GM23338 (cell line): ENCODE results near the gene WIPF3. TPM values are rescaled to one million over a fixed set of nuclear protein-coding genes. Genes with fewer than 3 reads are reported as not detected.

Source experiments
- ATAC-seq: fragments of 200-7000 bp; cut with Tn5 transposase; 3 replicates; pipeline ENCODE4 v1.9.1; 2020
- DNase-seq: peaks from one replicate; pipeline ENCODE4 v3.0.0-alpha.2; 2015; ENCODE audit warnings: low spot score
- H2AFZ ChIP-seq: fragments of 200-600 bp; sonication (generic); 2 replicates; pipeline ENCODE4 v1.8.0; 2016; ENCODE audit warnings: antibody characterized with exemption, mild to moderate bottlenecking, moderate library complexity
- H3F3A ChIP-seq: fragments of 200-600 bp; sonication (generic); replicated peaks from 2 replicates; pipeline ENCODE4 v1.8.0; 2017; ENCODE audit warnings: antibody characterized with exemption, mixed run types, low read depth
- H3K27ac ChIP-seq: fragments of 200-600 bp; sonication (generic); 2 replicates; pipeline ENCODE4 v1.6.1; 2016; ENCODE audit warnings: low read depth
- H3K27me3 ChIP-seq: fragments of 200-600 bp; sonication (generic); 2 replicates; pipeline ENCODE4 v1.8.0; 2016; ENCODE audit warnings: mild to moderate bottlenecking, mixed run types, moderate library complexity; ENCODE audit not compliant: insufficient read depth
- H3K36me3 ChIP-seq: fragments of 200-600 bp; sonication (generic); 2 replicates; pipeline ENCODE4 v1.8.0; 2016; ENCODE audit warnings: mild to moderate bottlenecking; ENCODE audit not compliant: insufficient read depth
- H3K4me1 ChIP-seq: fragments of 200-600 bp; sonication (generic); 2 replicates; pipeline ENCODE4 v1.8.0; 2016; ENCODE audit warnings: mild to moderate bottlenecking, moderate library complexity; ENCODE audit not compliant: insufficient read depth
- H3K4me2 ChIP-seq: fragments of 200-600 bp; sonication (generic); 2 replicates; pipeline ENCODE4 v1.7.1; 2017; ENCODE audit warnings: mixed run types
- H3K4me3 ChIP-seq: fragments of 200-600 bp; sonication (generic); 2 replicates; pipeline ENCODE4 v1.6.1; 2016; ENCODE audit warnings: mixed run types
- H3K79me2 ChIP-seq: fragments of 200-600 bp; sonication (generic); replicated peaks from 2 replicates; pipeline ENCODE4 v1.8.0; 2017; ENCODE audit warnings: mild to moderate bottlenecking; ENCODE audit not compliant: insufficient read depth
- H3K9me2 ChIP-seq: fragments of 200-600 bp; sonication (generic); 2 replicates; pipeline ENCODE4 v1.8.0; 2017; ENCODE audit not compliant: insufficient read depth
- H4K20me1 ChIP-seq: fragments of 200-600 bp; sonication (generic); replicated peaks from 2 replicates; pipeline ENCODE4 v1.8.0; 2017; ENCODE audit warnings: mild to moderate bottlenecking; ENCODE audit not compliant: insufficient read depth
- H3K27ac Mint-ChIP-seq: 2 replicates; pipeline ENCODE4 v1.8.0; 2020; ENCODE audit warnings: inconsistent platforms, mild to moderate bottlenecking, moderate library complexity, mixed read lengths
- H3K27me3 Mint-ChIP-seq: 3 replicates; pipeline ENCODE4 v1.8.0; 2022; ENCODE audit warnings: low read depth, mild to moderate bottlenecking, moderate library complexity, mixed read lengths, inconsistent platforms; ENCODE audit not compliant: insufficient read depth, poor library complexity
- H3K36me3 Mint-ChIP-seq: 3 replicates; pipeline ENCODE4 v1.8.0; 2021; ENCODE audit warnings: low read depth, mild to moderate bottlenecking, inconsistent platforms, moderate library complexity, mixed read lengths
- H3K4me1 Mint-ChIP-seq: 3 replicates; pipeline ENCODE4 v1.8.0; 2020; ENCODE audit warnings: mild to moderate bottlenecking, inconsistent platforms, mixed read lengths
- H3K4me3 Mint-ChIP-seq: 3 replicates; pipeline ENCODE4 v1.8.0; 2021; ENCODE audit warnings: moderate library complexity, mild to moderate bottlenecking, inconsistent platforms, mixed read lengths
- H3K9me3 Mint-ChIP-seq: 3 replicates; pipeline ENCODE4 v1.8.0; 2020; ENCODE audit warnings: moderate library complexity, mild to moderate bottlenecking, inconsistent platforms, mixed read lengths
- CREB1 ChIP-seq: fragments of 250-450 bp; sonication (Bioruptor Pico); IDR thresholded peaks from 2 replicates; pipeline ENCODE4 v1.5.0; 2020; ENCODE audit warnings: low read depth, mild to moderate bottlenecking, moderate library complexity
- CTCF ChIP-seq, 2 experiments: fragments of 200-600 bp in 1 of 2; sonication (generic) in 1 of 2; conservative IDR thresholded peaks; 2 replicates each; pipeline versions ENCODE4 v1.5.1 to v1.6.1; 2016 to 2017; ENCODE audit warnings: antibody characterized with exemption in 2 of 2, low read depth in 2 of 2, mild to moderate bottlenecking in 2 of 2, moderate library complexity in 1 of 2
- ETS1 ChIP-seq: IDR thresholded peaks from 2 replicates; pipeline ENCODE4 v1.6.1; 2016; ENCODE audit warnings: antibody characterized with exemption
- EZH2 ChIP-seq: fragments of 200-600 bp; sonication (generic); IDR thresholded peaks from one replicate; pipeline ENCODE4 v1.8.0; 2017; ENCODE audit warnings: antibody characterized with exemption, mild to moderate bottlenecking, low read depth; ENCODE audit not compliant: unreplicated experiment
- EZH2phosphoT487 ChIP-seq: fragments of 200-600 bp; sonication (generic); IDR thresholded peaks from one replicate; pipeline ENCODE4 v1.8.1; 2018; ENCODE audit warnings: antibody characterized with exemption; ENCODE audit not compliant: unreplicated experiment
- JUNB ChIP-seq: IDR thresholded peaks from one replicate; pipeline ENCODE4 v1.6.1; 2016; ENCODE audit warnings: antibody characterized with exemption; ENCODE audit not compliant: unreplicated experiment
- NANOG ChIP-seq: IDR thresholded peaks from 2 replicates; pipeline ENCODE4 v1.6.1; 2016; ENCODE audit warnings: antibody characterized with exemption, borderline replicate concordance
- POLR2AphosphoS5 ChIP-seq: IDR thresholded peaks from 2 replicates; pipeline ENCODE4 v1.6.1; 2016; ENCODE audit warnings: antibody characterized with exemption, low read depth
- REST ChIP-seq: IDR thresholded peaks from one replicate; pipeline ENCODE4 v1.6.1; 2018; ENCODE audit warnings: antibody characterized with exemption; ENCODE audit not compliant: unreplicated experiment
- ZNF114 ChIP-seq: fragments of 250-450 bp; sonication (Bioruptor Pico); IDR thresholded peaks from 2 replicates; pipeline ENCODE4 v1.5.0; 2020; ENCODE audit warnings: mild to moderate bottlenecking, moderate library complexity
- ZNF331 ChIP-seq: fragments of 250-450 bp; sonication (Bioruptor Pico); IDR thresholded peaks from 2 replicates; pipeline ENCODE4 v1.5.0; 2020; ENCODE audit warnings: low read depth, mild to moderate bottlenecking, moderate library complexity
- polyA plus RNA-seq: library from polyadenylated mRNA; unstranded; fragments of >200 nt; fragmentation: Nextera tagmentation; extraction: Ambion mirVana; gene quantifications from 2 replicates; pipeline ENCODE4 v1.2.1, GENCODE V29; 2016
- total RNA-seq: library from RNA; depleted of rRNA; stranded (reverse); fragments of >200 nt; shearing (Covaris generic); gene quantifications from 2 replicates; pipeline ENCODE4 v1.2.3, GENCODE V29; 2014

Gene WIPF3
- total and polyA plus RNA-seq, 2 experiments from 2014 or later, result 5.7 to 11.4 TPM

- H3K9me2 ChIP-seq, result no peaks in the 10 kb centered on the region
- Mint-ChIP-seq H3K4me1 (peaks cover 23% of the 10 kb centered on the region), H3K27ac (peak overlapping the region; percentile 46; the same call in 1 of the 2 replicates), H3K27me3 (no peaks in the 10 kb centered on the region), H3K36me3 (peaks cover 28% of the 10 kb centered on the region), H3K4me3 (no peak overlapping the region), H3K9me3 (peaks cover 4% of the 10 kb centered on the region)
- no peaks in the 10 kb centered on the region for H3F3A ChIP-seq
- peaks cover 14% of the 10 kb centered on the region for H3K79me2 ChIP-seq
- H3K36me3 ChIP-seq, result peaks cover 16% of the 10 kb centered on the region
- H2AFZ ChIP-seq, result no peak overlapping the region
- TF ChIP-seq ZNF114 (CRISPR knock-in tag) (no peak), CREB1 (CRISPR knock-in tag) (no peak), ETS1 (no peak), NANOG (no peak), EZH2phosphoT487 (no peak), REST (no peak), ZNF331 (CRISPR knock-in tag) (no peak), EZH2 (no peak), JUNB (no peak), POLR2AphosphoS5 (no peak), CTCF (conservative IDR thresholded peaks at IDR 0.05; ENCODE audit: low read depth in 2 of 2) (no peak)
- H3K4me1 ChIP-seq, result peaks cover 9% of the 10 kb centered on the region; the same call in 1 of the 2 replicates
- no peak overlapping the region for H3K27ac ChIP-seq
- DNase-seq (no peak), ATAC-seq (no peak)
- H3K4me3 ChIP-seq, result no peak overlapping the region
- H4K20me1 ChIP-seq, result peaks cover 11% of the 10 kb centered on the region
- H3K4me2 ChIP-seq, result no peak overlapping the region
- H3K27me3 ChIP-seq, result no peaks in the 10 kb centered on the region
Measured at GRCh38 chr7:29955799-29956486, 149.6 kb downstream of the WIPF3 start.
